Globus pallidus (tissue), 1 donor: ENCODE data around the gene PDE11A.
A peak's percentile ranks its signal among the peaks of the same experiment; 100 is the strongest.
"Not testable (repeated sequence)": the region's sequence is repeated elsewhere in the genome, so short reads cannot be mapped to it uniquely, and the experiment has no call there.

Source experiments
- DNase-seq: peaks from one replicate; pipeline ENCODE4 v3.0.0-alpha.2; 2015; ENCODE audit warnings: low spot score

The PDE11A gene

DNA sequence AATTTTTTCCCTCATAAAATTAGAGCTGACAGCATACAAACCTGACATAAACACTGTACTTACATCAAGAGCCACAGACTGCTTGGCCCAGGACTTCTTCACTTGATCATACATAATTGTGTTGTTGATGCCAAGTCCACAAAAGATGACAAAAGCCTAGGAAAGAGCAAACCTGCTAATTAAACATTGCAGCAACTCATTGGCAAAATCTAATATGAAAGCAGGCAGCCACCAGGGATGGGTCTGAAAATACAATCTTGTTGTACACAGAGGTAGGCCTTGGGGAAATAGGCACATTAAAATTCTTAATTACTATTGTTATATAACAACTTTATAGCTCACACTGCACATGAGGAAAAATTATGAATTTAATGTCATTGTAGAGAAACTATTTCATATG is 255.8 kb downstream of the PDE11A start:
- no peak for DNase-seq

DNA sequence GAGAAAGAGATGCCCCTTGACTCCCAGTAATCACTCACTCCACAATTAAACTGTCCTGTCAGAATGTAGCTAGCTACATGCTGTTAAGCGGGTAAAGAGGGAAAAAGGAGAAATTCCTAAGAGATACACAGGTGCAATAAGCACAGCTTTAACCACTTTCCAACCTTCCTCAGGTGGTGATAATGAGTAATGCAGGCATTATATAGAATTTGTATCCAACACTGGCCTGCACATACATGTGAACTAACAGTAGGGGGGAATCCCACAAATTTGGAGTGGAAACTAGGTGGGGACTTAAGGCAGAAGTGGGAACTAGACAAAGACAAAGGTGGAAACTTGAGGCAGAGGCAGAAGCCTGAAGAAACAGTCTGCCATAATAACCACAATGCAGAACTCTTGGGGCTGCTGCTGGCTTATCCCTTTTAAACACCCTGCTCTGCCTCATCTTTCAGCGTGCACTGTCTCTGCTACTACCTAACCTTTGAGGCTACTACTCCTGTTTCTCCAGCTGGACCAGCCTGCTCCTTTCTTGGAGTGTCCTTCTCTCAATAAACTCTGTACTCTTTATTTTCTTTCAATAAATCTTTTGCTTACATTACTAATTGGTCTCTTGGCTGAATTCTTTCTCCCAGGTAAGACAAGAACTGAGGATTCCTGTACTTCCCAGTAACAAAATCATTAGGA is 259.7 kb downstream of the PDE11A start:
- DNase-seq = no peak

GRCh38 chr2:177810906-177811305 is 261.7 kb downstream of the PDE11A start:
- no peak for DNase-seq

DNA sequence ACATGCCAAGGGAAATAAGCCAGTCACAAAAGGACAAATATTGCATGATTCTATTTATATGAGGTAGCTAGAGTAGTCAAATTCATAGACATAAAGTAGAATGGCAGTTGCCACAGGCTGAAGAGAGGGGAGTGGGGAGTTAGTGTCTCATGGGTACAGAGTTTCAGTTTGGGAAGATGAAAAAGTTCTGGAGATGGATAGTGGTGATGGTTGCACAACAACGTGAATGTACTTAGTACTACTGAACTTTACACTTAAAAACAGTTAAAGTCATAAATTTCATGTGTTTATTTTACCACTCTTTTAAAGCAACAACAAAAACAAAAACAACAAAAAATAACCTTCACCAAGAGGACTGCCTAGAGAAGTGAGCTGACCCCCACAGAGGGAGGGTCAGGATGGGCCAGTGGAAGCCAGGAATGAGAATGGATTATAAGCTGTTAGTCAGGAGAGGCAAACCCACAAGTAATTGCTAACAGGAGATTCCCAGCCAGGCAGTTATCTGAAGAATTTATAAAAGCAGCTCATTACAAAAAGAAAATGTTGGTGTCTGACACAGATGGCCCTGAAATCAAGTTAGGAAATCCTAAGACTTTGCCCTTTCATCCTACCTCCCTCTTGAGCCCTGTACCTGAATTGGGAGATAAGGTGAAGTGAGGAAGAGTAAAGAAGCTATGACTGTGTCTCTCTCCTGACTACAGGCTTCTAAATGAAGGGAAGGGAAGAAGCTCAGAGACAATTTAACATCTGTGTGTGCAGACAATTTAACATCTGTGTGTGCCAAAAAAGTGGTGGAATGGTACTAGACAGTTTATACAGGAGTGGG is 263.4 kb downstream of the PDE11A start:
- no peak for DNase-seq

DNA sequence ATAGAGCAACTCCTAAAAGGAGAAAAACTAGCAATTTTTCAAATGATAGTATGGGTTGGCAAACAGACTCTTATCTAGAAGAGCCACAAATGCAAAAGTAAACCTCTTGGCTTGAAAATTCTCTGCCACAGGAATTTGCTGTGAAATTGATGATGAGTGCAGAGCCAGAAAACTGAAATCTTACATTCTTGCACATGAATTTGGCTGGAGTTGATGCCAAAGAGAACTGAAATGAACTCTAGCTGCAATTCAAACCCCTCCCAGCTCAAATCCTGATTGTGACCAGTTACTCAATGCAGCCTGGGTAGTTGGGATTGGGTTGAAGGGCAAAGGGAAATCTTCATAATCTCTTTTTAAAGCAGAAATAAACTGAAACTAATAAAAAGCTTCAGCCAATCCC is 266.6 kb downstream of the PDE11A start:
- DNase-seq = no peak

- no peak for DNase-seq
Measured at GRCh38 chr2:177799531-177799930, 273.0 kb downstream of the PDE11A start.

- DNase-seq = no peak
Measured at GRCh38 chr2:177797808-177798207, 274.8 kb downstream of the PDE11A start.

GRCh38 chr2:177796654-177797415 is 275.7 kb downstream of the PDE11A start:
- DNase-seq = no peak

DNA sequence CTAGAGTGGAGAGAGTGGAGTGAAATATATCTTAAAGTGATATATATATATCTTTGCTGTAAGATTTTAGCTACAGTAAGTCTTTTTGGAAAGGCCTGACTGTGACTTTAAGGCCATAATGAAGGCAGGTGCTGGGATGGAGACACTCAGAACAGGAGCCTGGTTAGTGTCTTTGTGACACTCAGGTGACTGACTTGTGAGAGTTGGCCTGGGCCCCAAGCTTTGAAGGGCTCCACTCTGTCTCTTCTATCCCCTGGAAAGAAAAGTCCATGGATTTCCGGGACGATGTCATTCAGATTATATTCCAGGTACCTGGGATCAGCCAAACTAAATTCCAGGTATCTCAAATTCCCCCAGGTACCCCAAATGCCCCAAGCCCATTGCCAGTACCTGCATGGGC is 276.6 kb downstream of the PDE11A start:
- no peak for DNase-seq

DNA sequence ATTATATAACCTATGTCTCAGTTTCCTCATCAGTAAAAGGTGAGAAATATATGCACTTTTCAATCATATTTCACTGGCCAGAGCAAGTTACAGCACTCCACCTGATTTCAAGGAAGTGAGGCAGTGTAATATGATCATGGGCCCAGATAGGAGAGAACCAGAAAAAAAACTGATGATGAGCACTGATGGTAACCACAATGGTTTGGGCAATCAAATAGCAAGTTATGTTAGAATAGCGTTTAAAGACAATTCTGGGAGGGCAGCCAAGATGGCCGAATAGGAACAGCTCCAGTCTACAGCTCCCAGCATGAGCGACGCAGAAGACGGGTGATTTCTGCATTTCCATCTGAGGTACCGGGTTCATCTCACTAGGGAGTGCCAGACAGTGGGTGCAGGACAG is 287.4 kb downstream of the PDE11A start:
- not testable (repeated sequence) for DNase-seq

DNA sequence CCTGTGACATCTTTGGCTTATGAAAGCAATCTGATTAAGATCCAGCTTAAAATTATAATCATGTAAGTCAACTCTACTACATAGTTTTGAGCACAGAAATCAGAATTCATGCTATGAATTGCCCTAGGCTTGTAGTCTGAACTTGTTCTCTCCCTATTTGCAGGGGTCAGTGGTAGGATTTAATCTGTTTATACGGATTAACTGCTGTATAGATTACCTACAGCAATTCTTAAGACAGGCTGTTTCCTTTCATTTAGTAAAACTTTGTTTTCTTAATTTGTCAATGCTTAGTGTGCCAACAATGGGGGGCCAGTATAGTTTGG is 287.9 kb downstream of the PDE11A start:
- DNase-seq = no peak

- no peak for DNase-seq
Measured at GRCh38 chr2:177783835-177784744, 288.5 kb downstream of the PDE11A start.

- DNase-seq = no peak
Measured at GRCh38 chr2:177783091-177783490, 289.5 kb downstream of the PDE11A start.

GRCh38 chr2:177782613-177783012 is 290.0 kb downstream of the PDE11A start:
- DNase-seq = no peak

GRCh38 chr2:177778472-177778871 is 294.1 kb downstream of the PDE11A start:
- DNase-seq = no peak

- DNase-seq = no peak
Measured at GRCh38 chr2:177772529-177772928, 300.0 kb downstream of the PDE11A start.

DNA sequence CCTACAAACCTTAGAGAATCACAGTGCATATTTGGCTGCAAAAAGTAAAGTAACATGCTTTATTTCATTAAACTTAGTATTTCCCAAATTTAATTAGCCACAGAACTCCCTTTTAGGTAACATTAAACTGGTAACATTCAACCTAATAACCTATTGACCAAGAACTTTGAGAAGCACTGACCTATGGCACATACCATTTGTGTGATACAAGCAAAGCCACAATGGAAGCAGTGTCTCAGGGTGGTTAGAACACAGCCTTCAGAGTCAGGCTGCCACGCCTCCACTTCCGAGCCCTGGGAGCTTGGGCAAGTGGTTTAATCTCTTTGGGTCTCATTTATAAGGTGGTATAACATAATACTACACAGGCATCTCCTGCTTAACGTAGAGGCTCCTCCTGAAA is 301.4 kb downstream of the PDE11A start:
- DNase-seq = no peak

DNA sequence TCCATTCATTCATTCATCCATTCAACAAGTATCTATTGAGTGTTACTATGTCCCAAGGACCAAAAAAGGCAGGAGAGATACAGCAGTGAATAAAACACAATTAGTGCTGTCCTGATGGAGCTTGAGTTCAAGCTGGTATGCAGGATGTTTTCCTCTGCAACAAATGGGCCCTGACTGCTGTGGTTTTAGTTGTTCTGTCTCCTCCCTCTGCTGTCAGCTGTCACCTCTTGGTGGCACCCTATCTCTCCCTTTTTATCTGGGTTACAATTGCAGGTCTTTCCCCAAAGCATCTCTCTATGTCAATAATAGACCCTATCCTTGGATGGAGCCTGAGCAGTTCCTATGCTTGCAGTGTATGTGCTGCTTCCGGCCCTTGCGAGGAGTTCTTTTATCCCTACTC is 304.8 kb downstream of the PDE11A start:
- peak; percentile 20 for DNase-seq

- DNase-seq = no peak
Measured at GRCh38 chr2:177765698-177766097, 306.9 kb downstream of the PDE11A start.

DNA sequence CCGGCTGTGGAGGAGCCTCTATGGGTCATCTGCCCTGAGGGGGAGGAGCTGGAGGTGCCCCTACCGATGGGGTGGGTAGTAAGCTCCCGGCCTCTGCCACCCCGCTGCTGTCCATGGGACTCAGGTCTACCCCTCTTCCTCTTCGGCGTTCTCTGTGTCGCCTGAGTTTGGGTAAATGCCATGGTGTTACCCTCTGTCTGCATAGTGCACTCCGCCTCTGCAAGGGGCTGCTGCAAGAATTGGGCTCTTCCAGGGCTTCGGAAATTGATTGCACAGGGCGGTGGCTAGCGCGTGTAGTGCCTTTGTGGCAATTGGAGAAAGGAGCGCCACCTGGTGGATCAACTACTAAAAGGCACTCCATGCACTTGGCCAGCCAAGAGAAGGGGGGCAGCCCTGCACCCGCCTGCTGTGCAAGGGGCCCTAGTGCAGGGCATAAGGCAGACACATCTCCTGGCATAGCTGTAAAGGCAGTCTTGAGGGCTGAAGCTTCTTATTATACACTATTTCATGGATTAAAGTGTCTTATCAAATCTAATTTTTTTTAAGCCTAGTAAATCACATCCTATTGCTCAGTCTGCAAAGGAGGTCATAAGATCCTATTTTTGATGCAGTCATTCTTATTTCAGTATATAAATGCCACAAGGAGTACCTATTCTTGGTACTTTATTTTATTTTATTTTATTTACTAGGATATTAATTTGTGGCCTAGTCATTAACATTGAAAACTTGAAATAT is 308.9 kb downstream of the PDE11A start:
- DNase-seq = peak; percentile 60

DNA sequence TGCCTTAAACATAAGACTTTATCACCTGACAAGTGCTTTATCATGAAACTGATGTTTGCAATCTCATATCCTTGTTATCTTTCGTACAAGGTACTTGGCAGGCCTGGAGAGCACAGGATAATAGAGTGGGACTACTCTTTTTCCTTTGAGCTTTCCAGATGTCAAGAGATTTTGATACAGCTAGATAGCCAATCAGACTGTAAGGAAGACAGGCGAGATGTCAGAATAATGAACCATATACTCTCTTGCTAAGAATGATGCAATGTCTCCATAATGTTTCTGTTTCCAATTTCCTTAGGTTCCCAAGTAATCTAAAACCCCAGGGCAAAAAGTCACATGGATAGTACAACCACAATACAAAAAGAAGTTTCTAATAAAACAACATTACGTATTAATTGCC is 313.1 kb downstream of the PDE11A start:
- DNase-seq = no peak
